GM10248 (cell line): ENCODE measurements around the gene MYH10.

Experiments used
- CTCF ChIA-PET: fragments of 300-600 bp; sonication (Branson Sonifier 250); formaldehyde crosslinking; extraction: SDS; loops from one replicate; lab custom pipeline; 2021; ENCODE audit warnings: antibody characterized with exemption; lab: Yijun Ruan, JAX
- POLR2A ChIA-PET: fragments of 350-650 bp; sonication (Branson Sonifier 250); formaldehyde crosslinking; extraction: SDS; loops from one replicate; lab custom pipeline; 2020; ENCODE audit warnings: antibody characterized with exemption; lab: Yijun Ruan, JAX
- DNase-seq: peaks from one replicate; pipeline ENCODE4 v3.0.0; 2012; ENCODE audit errors: extremely low spot score
- CTCF ChIP-seq: IDR thresholded peaks from 2 replicates; pipeline ENCODE4 v1.5.1; 2012; ENCODE audit warnings: mild to moderate bottlenecking, low read depth; ENCODE audit errors: extremely low read depth, missing control alignments, control extremely low read depth

MYH10 gene

GRCh38 chr17:8480011-8480976 lies 150.2 kb downstream of the MYH10 start:
- POLR2A ChIA-PET = no interaction called here
- no peak for DNase-seq
- TF ChIP-seq CTCF = no peak
- CTCF ChIA-PET = interaction anchor here (1.3 to 2.9 kb wide), 4 partner anchors 8 to 305 kb away, joined by 3 to 10 read pairs (median 4); no protein-coding TSS in a partner anchor

- no peak for DNase-seq
These were observed 151.0 kb downstream of the MYH10 start for GRCh38 chr17:8479431-8479947.

GRCh38 chr17:8477715-8478441 lies 152.6 kb downstream of the MYH10 start:
- CTCF ChIA-PET = interaction anchor here (1.2 kb wide), 1 partner anchor 9 kb away, joined by 4 read pairs; no protein-coding TSS in a partner anchor
- POLR2A ChIA-PET = no interaction called here
- DNase-seq = no peak
- TF ChIP-seq CTCF = no peak

More at GRCh38 chr17:8479431-8479947, 151.0 kb downstream of the MYH10 start:
- ChIA-PET POLR2A (no interaction called here), CTCF (interaction anchor here (0.6 to 2.9 kb wide), 4 partner anchors 12 to 306 kb away, joined by 3 to 10 read pairs (median 4); no protein-coding TSS in a partner anchor)
- no peak for TF ChIP-seq CTCF

- TF ChIP-seq CTCF = no peak
- DNase-seq = no peak
- ChIA-PET POLR2A (no interaction called here), CTCF (interaction anchor here (1.2 kb wide), 1 partner anchor 8 kb away, joined by 4 read pairs; no protein-coding TSS in a partner anchor)
These were observed 153.4 kb downstream of the MYH10 start for GRCh38 chr17:8477171-8477570.

GRCh38 chr17:8476741-8477140 lies 153.8 kb downstream of the MYH10 start:
- ChIA-PET POLR2A (no interaction called here), CTCF (interaction anchor here (1.1 kb wide), 1 partner anchor 13 kb away, joined by 3 read pairs; no protein-coding TSS in a partner anchor)
- DNase-seq = no peak
- TF ChIP-seq CTCF = no peak

GRCh38 chr17:8475781-8476180 lies 154.7 kb downstream of the MYH10 start:
- ChIA-PET CTCF (interaction anchor here (1.1 kb wide), 1 partner anchor 12 kb away, joined by 3 read pairs; no protein-coding TSS in a partner anchor), POLR2A (no interaction called here)
- peak; percentile 11 for DNase-seq
- no peak for TF ChIP-seq CTCF
